Measurements from ENCODE around the gene TMEM185B. TPM values are rescaled to one million over a fixed set of nuclear protein-coding genes. Genes with fewer than 3 reads are reported as not detected.
"Not testable (repeated sequence)": the region's sequence is repeated elsewhere in the genome, so short reads cannot be mapped to it uniquely, and the experiment has no call there.

The TMEM185B gene
- 21.6 TPM for total RNA-seq

- DNase-seq (ENCODE audit: low spot score), result peak; percentile 93
These were observed at the start of gene TMEM185B for GRCh38 chr2:120223034-120223912. Gene TMEM185B (minus strand): TSS chr2:120223400. CDS start chr2:120222976, 424 bp downstream.

- no peak for DNase-seq (ENCODE audit: low spot score)
These were observed 48.6 kb upstream of the TMEM185B start for GRCh38 chr2:120271711-120272379.

GRCh38 chr2:120269816-120270215 lies 46.6 kb upstream of the TMEM185B start:
- no peak for DNase-seq (ENCODE audit: low spot score)

GRCh38 chr2:120269076-120269744 lies 46.0 kb upstream of the TMEM185B start:
- no peak for DNase-seq (ENCODE audit: low spot score)

GRCh38 chr2:120267348-120267747 lies 44.1 kb upstream of the TMEM185B start:
- DNase-seq (ENCODE audit: low spot score), result no peak

- no peak for DNase-seq (ENCODE audit: low spot score)
These were observed 41.8 kb upstream of the TMEM185B start for GRCh38 chr2:120265006-120265405.

GRCh38 chr2:120262761-120263428 lies 39.7 kb upstream of the TMEM185B start:
- DNase-seq (ENCODE audit: low spot score), result no peak

- DNase-seq (ENCODE audit: low spot score), result no peak
These were observed 39.0 kb upstream of the TMEM185B start for GRCh38 chr2:120262150-120262549.

- DNase-seq (ENCODE audit: low spot score), result no peak
These were observed 38.3 kb upstream of the TMEM185B start for GRCh38 chr2:120261387-120262006.

GRCh38 chr2:120260736-120261135 lies 37.5 kb upstream of the TMEM185B start:
- no peak for DNase-seq (ENCODE audit: low spot score)

- not testable (repeated sequence) for DNase-seq (ENCODE audit: low spot score)
These were observed 36.7 kb upstream of the TMEM185B start for GRCh38 chr2:120259939-120260338.

GRCh38 chr2:120258196-120258595 lies 35.0 kb upstream of the TMEM185B start:
- DNase-seq (ENCODE audit: low spot score), result no peak

GRCh38 chr2:120257522-120257921 lies 34.3 kb upstream of the TMEM185B start:
- DNase-seq (ENCODE audit: low spot score), result no peak

GRCh38 chr2:120256651-120257000 lies 33.4 kb upstream of the TMEM185B start:
- DNase-seq (ENCODE audit: low spot score), result no peak

- DNase-seq (ENCODE audit: low spot score), result no peak
These were observed 32.9 kb upstream of the TMEM185B start for GRCh38 chr2:120255986-120256650.

- no peak for DNase-seq (ENCODE audit: low spot score)
These were observed 31.9 kb upstream of the TMEM185B start for GRCh38 chr2:120255071-120255470.

- no peak for DNase-seq (ENCODE audit: low spot score)
These were observed 31.0 kb upstream of the TMEM185B start for GRCh38 chr2:120254178-120254577.

- peak; percentile 79 for DNase-seq (ENCODE audit: low spot score)
These were observed 30.1 kb upstream of the TMEM185B start for GRCh38 chr2:120253021-120253882.

- DNase-seq (ENCODE audit: low spot score), result peak; percentile 99
These were observed 29.2 kb upstream of the TMEM185B start, which contains the start of gene RALB for GRCh38 chr2:120252225-120253020. Gene RALB (plus strand): TSS chr2:120252852. CDS start chr2:120278665, 25,813 bp downstream.

Measured in mucosa of gallbladder (tissue), 1 donor.